Trophoblast cell (in vitro differentiated cells and primary cell): ENCODE results near the gene PSMD4.

ENCODE experiments used
- DNase-seq, 2 donors: peaks; one replicate each; pipeline ENCODE4 v3.0.0-alpha.2; 2016
- H2AFZ ChIP-seq: 2 replicates; pipeline ENCODE4 v1.6.1; 2013; ENCODE audit warnings: low read length, moderate library complexity, mild to moderate bottlenecking; ENCODE audit not compliant: insufficient read depth, poor library complexity
- H2AK5ac ChIP-seq: 2 replicates; pipeline ENCODE4 v1.6.1; 2013; ENCODE audit warnings: mild to moderate bottlenecking, low read length
- H2BK120ac ChIP-seq: 2 replicates; pipeline ENCODE4 v1.6.1; 2013; ENCODE audit warnings: low read length, mild to moderate bottlenecking, moderate library complexity; ENCODE audit not compliant: insufficient read depth, poor library complexity
- H2BK12ac ChIP-seq: 2 replicates; pipeline ENCODE4 v1.6.1; 2013; ENCODE audit warnings: mild to moderate bottlenecking, low read length, moderate library complexity
- H2BK5ac ChIP-seq: 2 replicates; pipeline ENCODE4 v1.6.1; 2013; ENCODE audit warnings: low read length, low read depth, moderate library complexity, mild to moderate bottlenecking; ENCODE audit not compliant: poor library complexity
- H3K14ac ChIP-seq: 2 replicates; pipeline ENCODE4 v1.6.1; 2013; ENCODE audit warnings: mild to moderate bottlenecking, low read length
- H3K18ac ChIP-seq: 2 replicates; pipeline ENCODE4 v1.6.1; 2013; ENCODE audit warnings: mild to moderate bottlenecking, low read length
- H3K23ac ChIP-seq: 2 replicates; pipeline ENCODE4 v1.6.1; 2013; ENCODE audit warnings: low read length
- H3K27ac ChIP-seq: 2 replicates; pipeline ENCODE4 v1.5.1; 2013; ENCODE audit warnings: low read depth, mild to moderate bottlenecking, inconsistent platforms, low read length, moderate library complexity
- H3K27me3 ChIP-seq: 2 replicates; pipeline ENCODE4 v1.6.1; 2013; ENCODE audit warnings: inconsistent platforms, mild to moderate bottlenecking, low read length, moderate library complexity; ENCODE audit not compliant: insufficient read depth
- H3K36me3 ChIP-seq, 2 experiments: 1 replicate in 1 of 2; 2 replicates in 1 of 2; pipeline ENCODE4 v1.6.1; 2013; ENCODE audit warnings: low read length in 2 of 2, mild to moderate bottlenecking in 2 of 2, moderate library complexity in 1 of 2; ENCODE audit not compliant: insufficient read depth in 2 of 2, control insufficient read depth in 1 of 2
- H3K4ac ChIP-seq: 2 replicates; pipeline ENCODE4 v1.6.1; 2013; ENCODE audit warnings: low read depth, mild to moderate bottlenecking, low read length, moderate library complexity
- H3K4me1 ChIP-seq, 2 experiments: 1 replicate in 1 of 2; 2 replicates in 1 of 2; pipeline ENCODE4 v1.6.1; 2013; ENCODE audit warnings: low read length in 2 of 2, mild to moderate bottlenecking in 2 of 2, moderate library complexity in 1 of 2; ENCODE audit not compliant: insufficient read depth in 2 of 2, control insufficient read depth in 1 of 2
- H3K4me2 ChIP-seq: 2 replicates; pipeline ENCODE4 v1.6.1; 2013; ENCODE audit warnings: inconsistent platforms, mild to moderate bottlenecking, low read length, moderate library complexity
- H3K4me3 ChIP-seq: 2 replicates; pipeline ENCODE4 v1.5.1; 2013; ENCODE audit warnings: mild to moderate bottlenecking, low read depth, low read length, inconsistent platforms
- H3K79me1 ChIP-seq: one replicate; pipeline ENCODE4 v1.6.1; 2013; ENCODE audit warnings: low read length
- H3K79me2 ChIP-seq: 2 replicates; pipeline ENCODE4 v1.6.1; 2013; ENCODE audit warnings: low read length, mild to moderate bottlenecking; ENCODE audit not compliant: control insufficient read depth, insufficient read depth, poor library complexity
- H3K9ac ChIP-seq: 2 replicates; pipeline ENCODE4 v1.6.1; 2013; ENCODE audit warnings: mild to moderate bottlenecking, low read length
- H3K9me3 ChIP-seq: 2 replicates; pipeline ENCODE4 v1.6.1; 2013; ENCODE audit warnings: low read depth, mild to moderate bottlenecking, control low read depth, inconsistent platforms, low read length; ENCODE audit not compliant: insufficient read depth
- H4K12ac ChIP-seq: 2 replicates; pipeline ENCODE4 v1.6.1; 2013; ENCODE audit warnings: low read depth, mild to moderate bottlenecking, low read length, moderate library complexity
- H4K8ac ChIP-seq: 2 replicates; pipeline ENCODE4 v1.6.1; 2013; ENCODE audit warnings: low read depth, mild to moderate bottlenecking, low read length, moderate library complexity
- H4K91ac ChIP-seq: one replicate; pipeline ENCODE4 v1.6.1; 2013; ENCODE audit warnings: low read depth, mild to moderate bottlenecking, low read length, moderate library complexity
- WGBS: extraction: QIAGEN DNeasy Blood & Tissue Kit; methylation state at CpG from one replicate; pipeline ENCODE4 v1.1.7; 2013; ENCODE audit warnings: missing lambda C conversion rate; ENCODE audit not compliant: insufficient read length, insufficient coverage; ENCODE audit errors: extremely low coverage; 5-methylcytosine and 5-hydroxymethylcytosine counted together

Gene PSMD4

DNA sequence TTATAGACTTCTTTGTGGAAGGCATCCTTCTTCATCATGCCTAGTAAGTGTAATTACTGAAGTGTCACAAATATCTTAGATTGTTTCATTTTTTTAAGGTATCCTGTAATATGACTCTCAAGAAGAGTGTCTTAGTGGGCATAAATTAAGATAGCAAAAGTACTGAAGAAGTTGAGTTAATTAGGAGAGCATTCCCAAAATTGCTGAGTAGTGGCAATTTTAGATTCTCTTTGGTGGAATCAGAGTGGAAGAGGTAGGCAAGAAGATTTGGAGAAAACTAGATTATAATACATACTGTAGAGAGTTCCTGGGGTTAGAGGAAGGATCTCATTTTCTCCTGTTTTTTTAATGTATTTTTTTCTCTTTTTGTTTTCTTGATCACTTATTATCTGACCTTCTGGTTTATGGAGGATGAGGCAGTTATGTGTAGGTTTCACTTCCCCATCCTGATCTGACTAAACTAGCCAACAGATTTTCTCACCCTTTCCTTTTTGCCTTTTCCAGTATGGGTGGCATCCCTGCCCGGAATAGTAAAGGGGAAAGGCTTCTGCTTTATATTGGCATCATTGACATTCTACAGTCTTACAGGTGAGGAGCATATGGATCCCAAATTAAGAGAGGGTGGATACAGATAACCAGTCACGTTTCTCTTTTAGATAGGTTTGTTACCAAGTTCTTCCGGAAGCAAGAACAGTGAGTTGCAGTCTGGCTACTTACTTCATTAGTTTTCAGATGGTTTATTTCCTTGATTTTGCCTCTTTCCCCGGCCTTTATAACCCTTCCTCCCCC is 16.7 kb upstream of the PSMD4 start:
- H3K27me3 ChIP-seq: no peaks in the 10 kb centered on the region
- H3K4me1 ChIP-seq: no peaks in the 10 kb centered on the region
- H3K9me3 ChIP-seq: no peaks in the 10 kb centered on the region
- no peak for DNase-seq
- H3K23ac ChIP-seq: no peak overlapping the region
- no peak overlapping the region for H3K4me3 ChIP-seq
- no peak overlapping the region for H4K8ac ChIP-seq
- H3K18ac ChIP-seq: no peak overlapping the region
- H2BK120ac ChIP-seq: no peak overlapping the region
- no peak overlapping the region for H3K27ac ChIP-seq
- H2AK5ac ChIP-seq: no peak overlapping the region
- no peaks in the 10 kb centered on the region for H3K79me2 ChIP-seq
- H2AFZ ChIP-seq: no peak overlapping the region
- H3K4me2 ChIP-seq: no peak overlapping the region
- H3K79me1 ChIP-seq: no peaks in the 10 kb centered on the region
- H2BK5ac ChIP-seq: no peak overlapping the region
- H3K14ac ChIP-seq: no peak overlapping the region
- no peak overlapping the region for H3K9ac ChIP-seq
- H4K12ac ChIP-seq: no peak overlapping the region
- WGBS: no CpG with 5 or more reads among the region's 4 CpGs
- peaks cover 58 to 90% of the 10 kb centered on the region in 2 experiments for H3K36me3 ChIP-seq
- no peak overlapping the region for H4K91ac ChIP-seq
- H3K4ac ChIP-seq: no peak overlapping the region
- H2BK12ac ChIP-seq: no peak overlapping the region

GRCh38 chr1:151238467-151238739 is 16.1 kb upstream of the PSMD4 start:
- H4K8ac ChIP-seq: no peak overlapping the region
- H3K27ac ChIP-seq: no peak overlapping the region
- no peak overlapping the region for H3K18ac ChIP-seq
- no peak overlapping the region for H3K23ac ChIP-seq
- no peaks in the 10 kb centered on the region for H3K4me1 ChIP-seq
- no peak for DNase-seq
- H3K79me1 ChIP-seq: no peaks in the 10 kb centered on the region
- no peak overlapping the region for H2AK5ac ChIP-seq
- H4K91ac ChIP-seq: no peak overlapping the region
- no peak overlapping the region for H2AFZ ChIP-seq
- no peak overlapping the region for H3K4ac ChIP-seq
- no peaks in the 10 kb centered on the region for H3K9me3 ChIP-seq
- no peaks in the 10 kb centered on the region for H3K27me3 ChIP-seq
- H4K12ac ChIP-seq: no peak overlapping the region
- H3K4me3 ChIP-seq: no peak overlapping the region
- WGBS: no CpG with 5 or more reads among the region's 1 CpG
- H3K4me2 ChIP-seq: no peak overlapping the region
- no peak overlapping the region for H2BK120ac ChIP-seq
- peaks cover 53 to 90% of the 10 kb centered on the region in 2 experiments for H3K36me3 ChIP-seq
- H2BK5ac ChIP-seq: no peak overlapping the region
- no peak overlapping the region for H3K9ac ChIP-seq
- no peaks in the 10 kb centered on the region for H3K79me2 ChIP-seq
- H2BK12ac ChIP-seq: no peak overlapping the region
- H3K14ac ChIP-seq: no peak overlapping the region

- H3K27me3 ChIP-seq: no peaks in the 10 kb centered on the region
- no peak overlapping the region for H3K4ac ChIP-seq
- no peak overlapping the region for H3K18ac ChIP-seq
- H2BK5ac ChIP-seq: no peak overlapping the region
- H4K8ac ChIP-seq: no peak overlapping the region
- H3K79me2 ChIP-seq: no peaks in the 10 kb centered on the region
- no peak overlapping the region for H3K27ac ChIP-seq
- H3K79me1 ChIP-seq: no peaks in the 10 kb centered on the region
- H3K4me3 ChIP-seq: no peak overlapping the region
- H3K23ac ChIP-seq: no peak overlapping the region
- WGBS: no CpG with 5 or more reads among the region's 2 CpGs
- H3K9ac ChIP-seq: no peak overlapping the region
- H2BK12ac ChIP-seq: no peak overlapping the region
- no peak overlapping the region for H4K91ac ChIP-seq
- H4K12ac ChIP-seq: no peak overlapping the region
- no peak overlapping the region for H2AK5ac ChIP-seq
- H3K36me3 ChIP-seq: peaks cover 46 to 82% of the 10 kb centered on the region in 2 experiments
- DNase-seq: no peak
- H2AFZ ChIP-seq: no peak overlapping the region
- no peaks in the 10 kb centered on the region for H3K4me1 ChIP-seq
- H3K4me2 ChIP-seq: no peak overlapping the region
- H3K14ac ChIP-seq: no peak overlapping the region
- no peaks in the 10 kb centered on the region for H3K9me3 ChIP-seq
- no peak overlapping the region for H2BK120ac ChIP-seq
These were observed 12.1 kb upstream of the PSMD4 start for GRCh38 chr1:151242442-151242841.

- no peaks in the 10 kb centered on the region for H3K4me1 ChIP-seq
- no peak overlapping the region for H3K18ac ChIP-seq
- no peak overlapping the region for H2BK12ac ChIP-seq
- H3K79me2 ChIP-seq: no peaks in the 10 kb centered on the region
- no peak overlapping the region for H3K23ac ChIP-seq
- H3K9me3 ChIP-seq: no peaks in the 10 kb centered on the region
- no peak overlapping the region for H3K9ac ChIP-seq
- DNase-seq: no peak
- no peak overlapping the region for H4K8ac ChIP-seq
- no peak overlapping the region for H2BK5ac ChIP-seq
- WGBS: no CpG with 5 or more reads among the region's 5 CpGs
- H3K27ac ChIP-seq: no peak overlapping the region
- H2BK120ac ChIP-seq: no peak overlapping the region
- no peak overlapping the region for H3K4me2 ChIP-seq
- H3K36me3 ChIP-seq: peaks cover 49 to 84% of the 10 kb centered on the region in 2 experiments
- no peak overlapping the region for H4K91ac ChIP-seq
- H4K12ac ChIP-seq: no peak overlapping the region
- no peak overlapping the region for H3K4ac ChIP-seq
- no peaks in the 10 kb centered on the region for H3K79me1 ChIP-seq
- no peak overlapping the region for H3K14ac ChIP-seq
- H2AFZ ChIP-seq: no peak overlapping the region
- no peak overlapping the region for H3K4me3 ChIP-seq
- no peak overlapping the region for H2AK5ac ChIP-seq
- no peaks in the 10 kb centered on the region for H3K27me3 ChIP-seq
These were observed 10.8 kb upstream of the PSMD4 start for GRCh38 chr1:151243683-151244216.
